Activated CD8-positive, alpha-beta memory T cell treated with anti-CD3 and anti-CD28 coated beads, Interleukin-2, amount 50 U/mL, for 24 hours (primary cell): ENCODE measurements around the gene HOXD8.

Source experiments
- DNase-seq: peaks from one replicate; pipeline ENCODE4 v3.0.0-alpha.2; 2020; ENCODE audit errors: extremely low read depth

HOXD8 gene

GRCh38 chr2:176129813-176130146 is 275 bp downstream of the HOXD8 start:
- no peak for DNase-seq

GRCh38 chr2:176130147-176130956 is 847 bp downstream of the HOXD8 start:
- DNase-seq = no peak

GRCh38 chr2:176130957-176131847 is 1.7 kb downstream of the HOXD8 start:
- DNase-seq = no peak

GRCh38 chr2:176131848-176132158 is 2.3 kb downstream of the HOXD8 start:
- no peak for DNase-seq

- no peak for DNase-seq
Measured at GRCh38 chr2:176132205-176133171, 3.0 kb downstream of the HOXD8 start.

GRCh38 chr2:176133389-176133788 is 3.9 kb downstream of the HOXD8 start:
- DNase-seq = no peak

- DNase-seq = no peak
Measured at GRCh38 chr2:176134035-176134434, 4.5 kb downstream of the HOXD8 start.

- DNase-seq = no peak
Measured at GRCh38 chr2:176135035-176135440, 5.5 kb downstream of the HOXD8 start.

GRCh38 chr2:176136374-176137251 is 7.1 kb downstream of the HOXD8 start:
- DNase-seq = no peak

GRCh38 chr2:176137252-176137580 is 7.7 kb downstream of the HOXD8 start:
- DNase-seq = no peak

- no peak for DNase-seq
Measured at GRCh38 chr2:176137906-176138305, 8.4 kb downstream of the HOXD8 start.

- no peak for DNase-seq
Measured at GRCh38 chr2:176138526-176138922, 9.0 kb downstream of the HOXD8 start.

- no peak for DNase-seq
Measured at GRCh38 chr2:176138923-176139660, 9.6 kb downstream of the HOXD8 start.

GRCh38 chr2:176139661-176140512 is 10.4 kb downstream of the HOXD8 start:
- no peak for DNase-seq

GRCh38 chr2:176140513-176141317 is 11.2 kb downstream of the HOXD8 start:
- no peak for DNase-seq

GRCh38 chr2:176142281-176142680 is 12.8 kb downstream of the HOXD8 start:
- no peak for DNase-seq

- no peak for DNase-seq
Measured at GRCh38 chr2:176145085-176145969, 15.8 kb downstream of the HOXD8 start.

- DNase-seq = no peak
Measured at GRCh38 chr2:176146101-176146500, 16.6 kb downstream of the HOXD8 start.
